B cell (primary cell): ENCODE measurements around the gene FMNL3.

Source experiments
- EZH2 ChIP-seq: IDR thresholded peaks from 2 replicates; pipeline ENCODE4 v1.6.1; 2012; ENCODE audit warnings: borderline replicate concordance, low read depth, mild to moderate bottlenecking, moderate library complexity, low read length; ENCODE audit not compliant: insufficient read depth, poor library complexity, severe bottlenecking
- TF ChIP-seq, protein P1 (sequence below): fragments of 200-600 bp; IDR thresholded peaks from one replicate; pipeline ENCODE4 v1.8.0; 2022; ENCODE audit warnings: antibody characterized with exemption, mild to moderate bottlenecking

DNA sequence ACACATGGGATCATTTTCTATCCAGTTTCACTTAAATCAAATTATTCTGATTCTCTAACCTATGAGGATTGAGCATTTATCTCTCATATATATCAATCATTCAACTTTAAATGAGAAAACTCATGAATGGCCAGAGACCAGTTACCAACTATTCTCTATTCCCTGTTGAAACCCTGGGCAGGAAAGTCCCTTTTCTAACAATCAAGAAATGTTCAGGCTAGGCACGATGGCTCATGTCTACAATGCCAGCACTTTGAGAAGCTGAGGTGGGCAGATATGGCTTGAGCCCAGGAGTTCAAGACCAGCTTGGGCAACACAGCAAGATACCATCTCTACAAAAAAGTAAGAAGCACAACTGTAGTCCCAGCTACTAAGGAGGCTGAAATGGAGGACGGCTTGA, 18.0 kb downstream of the FMNL3 start:
- TF ChIP-seq EZH2 = no peak
- TF ChIP-seq, protein P1, sequence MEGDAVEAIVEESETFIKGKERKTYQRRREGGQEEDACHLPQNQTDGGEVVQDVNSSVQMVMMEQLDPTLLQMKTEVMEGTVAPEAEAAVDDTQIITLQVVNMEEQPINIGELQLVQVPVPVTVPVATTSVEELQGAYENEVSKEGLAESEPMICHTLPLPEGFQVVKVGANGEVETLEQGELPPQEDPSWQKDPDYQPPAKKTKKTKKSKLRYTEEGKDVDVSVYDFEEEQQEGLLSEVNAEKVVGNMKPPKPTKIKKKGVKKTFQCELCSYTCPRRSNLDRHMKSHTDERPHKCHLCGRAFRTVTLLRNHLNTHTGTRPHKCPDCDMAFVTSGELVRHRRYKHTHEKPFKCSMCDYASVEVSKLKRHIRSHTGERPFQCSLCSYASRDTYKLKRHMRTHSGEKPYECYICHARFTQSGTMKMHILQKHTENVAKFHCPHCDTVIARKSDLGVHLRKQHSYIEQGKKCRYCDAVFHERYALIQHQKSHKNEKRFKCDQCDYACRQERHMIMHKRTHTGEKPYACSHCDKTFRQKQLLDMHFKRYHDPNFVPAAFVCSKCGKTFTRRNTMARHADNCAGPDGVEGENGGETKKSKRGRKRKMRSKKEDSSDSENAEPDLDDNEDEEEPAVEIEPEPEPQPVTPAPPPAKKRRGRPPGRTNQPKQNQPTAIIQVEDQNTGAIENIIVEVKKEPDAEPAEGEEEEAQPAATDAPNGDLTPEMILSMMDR = no peak
